ENCODE data around the gene MALSU1. TPM values are rescaled to one million over a fixed set of nuclear protein-coding genes. Genes with fewer than 3 reads are reported as not detected.
A peak's percentile ranks its signal among the peaks of the same experiment; 100 is the strongest.

Gene MALSU1
- total RNA-seq, 4 donors from 2014 or later: 76.1 to 211 (median 95.7) TPM

DNA sequence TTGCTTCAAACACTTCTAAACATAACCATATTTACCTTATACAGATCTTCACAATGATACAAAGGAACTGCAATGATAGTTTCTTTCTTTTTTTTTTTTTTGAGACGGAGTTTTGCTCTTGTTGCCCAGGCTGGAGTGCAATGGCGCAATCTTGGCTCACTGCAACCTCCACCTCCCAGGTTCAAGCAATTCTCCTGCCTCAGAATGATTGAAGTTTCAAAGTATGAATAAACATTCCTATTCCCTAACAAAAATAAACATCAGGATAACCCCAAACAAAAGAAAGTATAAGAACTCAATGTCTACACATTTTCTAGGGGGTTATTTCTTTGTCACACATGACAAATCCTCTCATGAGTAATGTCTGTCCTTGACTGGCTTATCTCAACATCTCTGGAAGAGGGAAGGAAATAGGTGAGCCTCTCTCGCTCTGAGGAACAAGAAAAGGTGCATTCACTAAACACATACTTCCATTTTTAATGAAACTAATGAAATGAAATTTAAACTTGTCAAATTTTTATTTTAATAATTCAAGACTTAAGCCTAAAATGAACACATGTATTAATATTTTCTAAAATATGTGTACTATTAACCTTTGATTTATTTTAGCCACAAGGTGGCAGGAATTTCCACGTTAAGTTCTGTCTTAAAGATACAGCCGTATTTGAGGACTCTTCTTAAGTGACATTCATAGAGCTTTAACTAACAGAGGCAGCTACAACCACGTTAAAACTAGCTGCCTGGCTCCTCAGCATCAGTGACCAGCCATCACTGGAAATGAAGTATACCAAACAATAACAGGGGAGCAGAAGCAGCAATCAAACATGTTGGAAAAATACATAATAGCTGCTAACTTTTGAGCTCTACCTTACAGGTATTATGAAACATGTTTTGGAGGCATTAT lies 58.3 kb downstream of the MALSU1 start:
- H3K27ac ChIP-seq: peak overlapping the region in 2 of 3 donors; percentile 4 to 35
- H3K27me3 ChIP-seq: no peaks in the 10 kb centered on the region
- intact Hi-C loops (cut with DNase I): no loop called here
- WGBS, 2 donors: 13 to 14% methylated on average over 6 of the region's 6 CpGs
- no peak for TF ChIP-seq POLR2A (IDR thresholded peaks at IDR 0.05)
- TF ChIP-seq, protein P1, sequence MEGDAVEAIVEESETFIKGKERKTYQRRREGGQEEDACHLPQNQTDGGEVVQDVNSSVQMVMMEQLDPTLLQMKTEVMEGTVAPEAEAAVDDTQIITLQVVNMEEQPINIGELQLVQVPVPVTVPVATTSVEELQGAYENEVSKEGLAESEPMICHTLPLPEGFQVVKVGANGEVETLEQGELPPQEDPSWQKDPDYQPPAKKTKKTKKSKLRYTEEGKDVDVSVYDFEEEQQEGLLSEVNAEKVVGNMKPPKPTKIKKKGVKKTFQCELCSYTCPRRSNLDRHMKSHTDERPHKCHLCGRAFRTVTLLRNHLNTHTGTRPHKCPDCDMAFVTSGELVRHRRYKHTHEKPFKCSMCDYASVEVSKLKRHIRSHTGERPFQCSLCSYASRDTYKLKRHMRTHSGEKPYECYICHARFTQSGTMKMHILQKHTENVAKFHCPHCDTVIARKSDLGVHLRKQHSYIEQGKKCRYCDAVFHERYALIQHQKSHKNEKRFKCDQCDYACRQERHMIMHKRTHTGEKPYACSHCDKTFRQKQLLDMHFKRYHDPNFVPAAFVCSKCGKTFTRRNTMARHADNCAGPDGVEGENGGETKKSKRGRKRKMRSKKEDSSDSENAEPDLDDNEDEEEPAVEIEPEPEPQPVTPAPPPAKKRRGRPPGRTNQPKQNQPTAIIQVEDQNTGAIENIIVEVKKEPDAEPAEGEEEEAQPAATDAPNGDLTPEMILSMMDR (IDR thresholded peaks at IDR 0.05): peak in 3 of 6 experiments; percentile 41 to 62 (median 50)
- H3K9me3 ChIP-seq: no peaks in the 10 kb centered on the region
- no peaks in the 10 kb centered on the region for H3K36me3 ChIP-seq
- H3K4me1 ChIP-seq: peaks cover 15 to 19% of the 10 kb centered on the region in 2 donors
- no peak for DNase-seq
- H3K4me3 ChIP-seq (replicated peaks in 1 of 3): no peak overlapping the region

DNA sequence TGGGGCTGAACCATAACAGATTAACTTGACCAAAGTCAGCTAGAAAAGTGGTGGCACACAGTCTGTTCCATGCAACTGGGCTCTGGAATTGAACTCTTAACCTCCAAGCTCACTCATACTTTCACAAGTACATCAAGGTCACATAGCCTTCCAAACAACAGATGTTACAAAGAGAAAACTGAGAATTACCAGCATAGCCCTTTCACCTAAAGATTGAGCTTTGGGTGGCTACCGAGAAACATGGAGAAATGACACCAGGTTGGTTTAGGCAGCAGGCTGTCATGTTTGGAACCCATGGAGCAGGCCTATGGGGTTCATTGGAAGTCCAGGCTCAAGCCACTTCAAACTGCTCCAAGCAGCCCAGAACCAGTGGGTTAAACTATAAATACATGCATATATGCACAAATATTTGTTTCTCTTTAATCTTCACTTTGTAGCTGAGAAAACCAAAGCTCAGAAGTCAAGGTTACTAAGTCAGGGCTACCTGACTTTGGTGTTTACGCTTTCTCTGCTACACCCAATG lies 59.1 kb downstream of the MALSU1 start:
- no peak for DNase-seq

More for the DNA sequence above, 59.1 kb downstream of the MALSU1 start:
- peaks cover 8 to 11% of the 10 kb centered on the region in 2 donors for H3K4me1 ChIP-seq
- H3K36me3 ChIP-seq: no peaks in the 10 kb centered on the region
- H3K9me3 ChIP-seq: no peaks in the 10 kb centered on the region
- WGBS, 2 donors: 95 to 100% methylated on average over 2 of the region's 2 CpGs
- H3K27ac ChIP-seq: peak overlapping the region in 1 of 3 donors; percentile 4
- TF ChIP-seq POLR2A (IDR thresholded peaks at IDR 0.05): no peak
- TF ChIP-seq, protein P1 (IDR thresholded peaks at IDR 0.05): no peak
- no peak overlapping the region for H3K4me3 ChIP-seq (replicated peaks in 1 of 3)
- H3K27me3 ChIP-seq: no peaks in the 10 kb centered on the region
- intact Hi-C loops (cut with DNase I): no loop called here

Other genes with a start within 250 kb of the MALSU1 start
- gene KLHL7, start 193.6 kb upstream of the MALSU1 start, total RNA-seq: 10 to 100 TPM; 20.3 to 35.0 (median 27.2) TPM
- 10 to 100 TPM; 34.2 to 55.8 (median 45.4) TPM for gene NUP42, start 117.3 kb upstream of the MALSU1 start, total RNA-seq
- 10 to 100 TPM; 31.4 to 84.8 (median 69.9) TPM for gene GPNMB, start 52.6 kb upstream of the MALSU1 start, total RNA-seq
- 1 to 10 TPM in 3 of 4 donors, under 1 TPM in 1; 0.67 to 5.2 (median 3.4) TPM for gene IGF2BP3, start 171.2 kb downstream of the MALSU1 start, total RNA-seq
- gene TRA2A, start 232.6 kb downstream of the MALSU1 start, total RNA-seq: 10 to 100 TPM; 31.6 to 49.0 (median 42.8) TPM

Measured in thyroid gland (tissue), 4 donors.